Esophagus muscularis mucosa (tissue), 4 donors: ENCODE results near the gene TENM4.

Source experiments
- EP300 ChIP-seq: sonication (generic); formaldehyde crosslinking; IDR thresholded peaks from one replicate; pipeline ENCODE4 v1.6.1; 2017; ENCODE audit warnings: antibody characterized with exemption
- POLR2A ChIP-seq: fragments of 450-650 bp; IDR thresholded peaks from one replicate; pipeline ENCODE4 v1.6.1; 2017; ENCODE audit warnings: antibody characterized with exemption, moderate library complexity, mild to moderate bottlenecking, low read depth
- POLR2AphosphoS5 ChIP-seq, 2 donors: sonication (generic); formaldehyde crosslinking; IDR thresholded peaks; one replicate each; pipeline ENCODE4 v1.6.1; 2017; ENCODE audit warnings: antibody characterized with exemption in 2 of 2
- TF ChIP-seq, protein P1 (sequence below), 3 experiments: fragments of 200-600 bp in 2 of 3; fragments of 450-650 bp in 1 of 3; sonication (generic) in 2 of 3; IDR thresholded peaks; one replicate each; pipeline ENCODE4 v1.5.1; 2017 to 2019; ENCODE audit warnings: antibody characterized with exemption in 3 of 3, mild to moderate bottlenecking in 2 of 3, moderate library complexity in 1 of 3

DNA sequence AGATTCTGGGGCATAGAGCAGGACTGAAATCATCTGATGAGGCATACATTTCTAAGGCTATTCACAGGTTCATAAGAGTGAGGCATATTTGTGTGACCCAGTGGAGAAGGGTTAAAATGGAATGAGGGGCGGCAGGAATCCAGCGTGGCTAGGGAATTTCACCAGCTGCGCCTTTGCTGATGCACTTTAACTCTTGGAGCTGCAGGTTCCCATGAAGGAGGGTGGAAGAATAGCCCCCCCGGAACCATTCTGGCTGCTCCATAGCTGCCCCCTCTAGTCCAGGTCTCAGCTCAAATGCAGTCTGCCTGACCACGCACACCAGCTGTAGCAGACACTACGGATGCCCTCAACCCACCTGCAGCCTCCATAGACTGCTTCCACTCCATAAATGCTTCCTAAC lies 31.5 kb downstream of the TENM4 start:
- TF ChIP-seq, protein P1, sequence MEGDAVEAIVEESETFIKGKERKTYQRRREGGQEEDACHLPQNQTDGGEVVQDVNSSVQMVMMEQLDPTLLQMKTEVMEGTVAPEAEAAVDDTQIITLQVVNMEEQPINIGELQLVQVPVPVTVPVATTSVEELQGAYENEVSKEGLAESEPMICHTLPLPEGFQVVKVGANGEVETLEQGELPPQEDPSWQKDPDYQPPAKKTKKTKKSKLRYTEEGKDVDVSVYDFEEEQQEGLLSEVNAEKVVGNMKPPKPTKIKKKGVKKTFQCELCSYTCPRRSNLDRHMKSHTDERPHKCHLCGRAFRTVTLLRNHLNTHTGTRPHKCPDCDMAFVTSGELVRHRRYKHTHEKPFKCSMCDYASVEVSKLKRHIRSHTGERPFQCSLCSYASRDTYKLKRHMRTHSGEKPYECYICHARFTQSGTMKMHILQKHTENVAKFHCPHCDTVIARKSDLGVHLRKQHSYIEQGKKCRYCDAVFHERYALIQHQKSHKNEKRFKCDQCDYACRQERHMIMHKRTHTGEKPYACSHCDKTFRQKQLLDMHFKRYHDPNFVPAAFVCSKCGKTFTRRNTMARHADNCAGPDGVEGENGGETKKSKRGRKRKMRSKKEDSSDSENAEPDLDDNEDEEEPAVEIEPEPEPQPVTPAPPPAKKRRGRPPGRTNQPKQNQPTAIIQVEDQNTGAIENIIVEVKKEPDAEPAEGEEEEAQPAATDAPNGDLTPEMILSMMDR (IDR thresholded peaks at IDR 0.05) = no peak
- TF ChIP-seq EP300 (no peak), POLR2A (no peak), POLR2AphosphoS5 (IDR thresholded peaks at IDR 0.05) (no peak)
